GM19023 (cell line): ENCODE measurements around the gene B3GALT4.

Experiments used
- ATAC-seq: cut with Tn5 transposase; IDR thresholded peaks from one replicate; pipeline ENCODE4 v1.9.1; 2021; ENCODE audit warnings: mild to moderate bottlenecking, moderate library complexity; ENCODE audit not compliant: unreplicated experiment

The B3GALT4 gene

GRCh38 chr6:33288921-33289783 is 12.2 kb downstream of the B3GALT4 start, which contains the start of the genes PFDN6 and WDR46:
PFDN6 (plus strand) TSS chr6:33289601; CDS start chr6:33289857, 256 bp downstream.
WDR46 (minus strand) TSS chr6:33289239; CDS start chr6:33289170, 69 bp downstream.
- ATAC-seq: peak; percentile 92

DNA sequence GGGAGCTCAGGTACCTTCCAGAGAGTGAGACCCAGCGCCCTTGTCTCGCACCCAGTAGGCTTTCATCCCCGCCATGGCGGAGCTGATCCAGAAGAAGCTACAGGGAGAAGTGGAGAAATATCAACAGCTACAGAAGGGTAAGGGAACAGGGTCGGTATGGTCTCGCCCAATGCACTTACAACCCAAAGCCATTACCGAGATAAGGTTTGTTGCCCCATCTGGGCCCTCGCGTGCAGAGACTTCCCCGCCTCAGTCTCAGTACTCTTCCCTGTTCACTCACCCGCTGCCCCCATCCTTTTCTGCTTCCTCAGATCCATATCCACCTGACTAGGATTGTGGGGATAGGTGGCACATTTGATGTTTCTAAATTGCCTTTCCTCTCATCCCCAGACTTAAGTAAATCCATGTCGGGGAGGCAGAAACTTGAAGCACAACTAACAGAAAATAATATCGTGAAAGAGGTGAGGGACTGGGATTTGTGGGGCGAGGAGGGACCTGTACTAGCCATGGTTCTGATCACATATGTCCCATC is 12.9 kb downstream of the B3GALT4 start:
- no peak for ATAC-seq

DNA sequence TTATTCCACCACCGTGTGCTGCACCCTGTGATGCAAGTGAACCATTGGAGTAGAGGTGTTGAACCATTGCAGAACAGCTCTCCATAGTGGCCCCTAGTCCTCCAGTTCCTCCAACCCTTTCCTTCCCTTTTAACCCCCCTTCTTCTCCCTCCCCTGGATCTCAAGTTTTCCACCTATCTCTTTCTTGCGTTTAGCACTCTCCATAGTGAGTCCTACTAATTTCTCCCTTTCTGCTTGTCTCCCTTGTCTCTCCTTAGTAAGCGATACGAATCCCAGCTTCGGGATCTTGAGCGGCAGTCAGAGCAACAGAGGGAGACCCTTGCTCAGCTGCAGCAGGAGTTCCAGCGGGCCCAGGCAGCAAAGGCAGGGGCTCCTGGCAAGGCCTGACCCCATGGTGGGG is 13.5 kb downstream of the B3GALT4 start:
- no peak for ATAC-seq

GRCh38 chr6:33292996-33293682 is 16.2 kb downstream of the B3GALT4 start:
- no peak for ATAC-seq

GRCh38 chr6:33294086-33294823 is 17.3 kb downstream of the B3GALT4 start:
- no peak for ATAC-seq

DNA sequence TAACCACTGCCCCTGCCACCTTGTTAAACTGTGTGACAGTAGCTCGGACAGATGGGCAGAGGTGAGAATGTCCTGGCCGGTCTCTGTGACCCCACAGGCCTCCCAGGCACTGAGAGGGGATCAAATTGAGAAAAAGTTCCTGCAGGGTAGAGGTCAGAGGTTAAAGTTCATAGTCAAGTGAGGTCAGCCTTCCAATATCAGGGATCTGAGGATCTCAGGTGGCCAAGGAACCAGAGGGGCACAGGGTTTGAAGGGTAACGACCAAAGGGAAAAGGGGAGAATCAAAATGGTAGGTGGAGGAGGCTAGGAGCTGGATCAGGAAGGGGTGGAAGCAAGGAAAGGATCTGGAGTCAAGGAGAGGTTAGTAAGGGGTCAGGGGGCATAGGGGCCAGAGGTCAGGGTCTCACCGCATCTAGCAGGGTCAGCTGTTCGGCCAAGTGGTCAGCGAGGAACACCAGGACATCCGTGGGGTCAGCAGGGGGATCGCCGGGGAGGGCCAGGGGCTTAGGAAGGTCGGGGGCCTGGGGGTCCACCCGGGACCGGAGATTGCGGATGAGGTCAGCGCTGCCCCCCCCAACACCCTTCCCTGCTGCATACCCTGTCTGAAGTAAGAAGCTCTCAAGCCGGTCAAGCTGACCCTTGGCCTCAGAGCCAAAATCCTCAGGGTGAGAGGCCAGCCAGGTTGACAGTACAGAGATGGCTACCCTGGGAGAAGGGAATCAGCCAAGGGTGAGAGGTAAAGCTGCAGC is 18.9 kb downstream of the B3GALT4 start:
- no peak for ATAC-seq

- ATAC-seq: no peak
These were observed 20.0 kb downstream of the B3GALT4 start for GRCh38 chr6:33296797-33297405.

DNA sequence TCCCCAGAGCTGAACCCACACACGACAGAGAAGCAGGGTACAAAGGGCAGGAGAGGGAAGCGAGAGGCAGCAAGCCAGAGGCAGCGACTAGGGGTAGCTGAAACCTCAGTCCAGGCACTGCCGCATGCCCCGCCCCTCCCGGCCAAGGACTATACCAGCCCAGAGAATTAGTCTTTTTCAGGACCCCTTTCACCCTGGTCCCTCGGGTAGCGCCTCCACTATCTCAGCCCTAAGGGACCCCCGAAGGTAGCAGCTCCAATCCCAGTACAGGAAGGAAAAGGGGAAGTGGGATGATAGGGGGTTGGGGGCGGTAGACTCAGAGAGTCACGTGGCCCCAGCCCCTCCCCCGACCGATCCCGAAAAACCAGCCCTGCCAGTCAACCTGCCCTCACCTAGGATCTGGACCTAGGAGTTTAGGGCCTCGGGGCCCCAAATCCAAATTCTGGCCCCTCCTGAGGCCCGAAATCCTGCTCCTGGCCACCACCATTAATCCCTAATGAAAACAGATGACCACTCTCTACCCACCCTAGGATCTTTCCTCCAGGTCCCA is 20.6 kb downstream of the B3GALT4 start:
- ATAC-seq: no peak

GRCh38 chr6:33297956-33298772 is 21.2 kb downstream of the B3GALT4 start:
- peak; percentile 21 for ATAC-seq

DNA sequence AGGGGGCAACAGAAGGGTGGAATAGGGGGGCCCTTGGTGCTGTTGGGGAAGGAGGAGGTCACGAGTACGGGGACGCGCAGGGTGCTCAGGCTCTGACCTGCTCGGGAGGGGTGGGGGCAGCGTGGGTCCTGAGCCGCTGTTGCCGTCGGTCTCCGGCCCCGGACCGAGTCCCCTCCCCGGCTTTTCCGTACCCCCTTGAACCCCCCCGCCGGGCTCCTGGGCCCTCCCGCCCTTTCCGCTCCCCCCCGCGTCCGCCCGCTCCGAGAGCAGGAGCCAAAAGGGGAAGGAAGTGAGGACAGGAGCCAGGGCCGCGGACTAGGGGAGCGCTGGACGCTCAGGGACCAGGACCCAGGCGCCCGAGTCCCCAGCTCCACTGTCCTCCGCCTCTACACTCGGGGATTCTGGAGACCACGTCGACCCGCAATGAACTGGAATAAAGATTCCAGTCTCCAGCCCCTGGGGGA is 21.9 kb downstream of the B3GALT4 start, which contains the start of gene RGL2:
Gene RGL2 (minus strand): TSS at position 170 of the 464 bp plus-strand sequence. CDS start 332 bp downstream, outside the sequence.
- peak; percentile 27 for ATAC-seq

GRCh38 chr6:33299237-33299944 is 22.5 kb downstream of the B3GALT4 start:
- peak; percentile 71 for ATAC-seq

DNA sequence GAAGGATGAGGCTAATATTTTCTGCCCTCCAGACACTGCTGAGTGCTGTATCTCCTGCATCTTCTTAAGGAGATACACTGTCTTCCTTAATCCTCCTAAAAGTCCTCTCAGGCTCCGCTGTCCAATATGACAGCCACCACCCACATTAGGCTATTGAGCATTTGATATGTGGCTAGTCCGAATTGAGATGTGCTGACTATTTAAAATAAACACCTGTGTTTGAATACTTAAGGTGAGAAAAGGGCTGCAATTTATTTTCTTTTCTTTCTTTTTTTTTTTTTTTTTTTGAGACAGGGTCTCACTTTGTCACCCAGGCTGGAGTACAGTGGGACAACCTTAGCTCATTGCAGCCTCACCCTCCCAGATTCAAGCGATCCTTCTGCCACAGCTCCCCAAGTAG is 25.0 kb downstream of the B3GALT4 start:
- ATAC-seq: no peak

DNA sequence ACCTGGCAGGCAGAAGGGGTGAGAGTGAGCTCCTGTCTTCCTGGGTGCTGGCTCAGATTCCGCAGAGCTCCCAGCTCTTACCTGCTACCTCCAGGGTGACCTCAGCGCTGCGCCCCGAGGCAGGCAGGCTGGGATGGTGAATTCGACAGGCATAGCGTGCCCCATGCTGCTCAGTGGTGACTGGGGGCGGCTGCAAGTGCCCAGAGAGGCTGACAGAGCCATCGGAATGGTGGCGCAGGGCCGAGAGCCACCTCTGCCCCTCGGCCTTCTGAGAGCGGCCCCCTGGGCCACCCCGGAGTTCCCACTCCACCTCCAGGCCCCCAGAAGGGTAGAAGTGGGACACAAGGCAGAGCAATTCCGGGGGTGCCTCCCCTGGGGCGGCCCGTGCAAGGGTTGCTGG is 27.3 kb downstream of the B3GALT4 start:
- ATAC-seq: no peak

DNA sequence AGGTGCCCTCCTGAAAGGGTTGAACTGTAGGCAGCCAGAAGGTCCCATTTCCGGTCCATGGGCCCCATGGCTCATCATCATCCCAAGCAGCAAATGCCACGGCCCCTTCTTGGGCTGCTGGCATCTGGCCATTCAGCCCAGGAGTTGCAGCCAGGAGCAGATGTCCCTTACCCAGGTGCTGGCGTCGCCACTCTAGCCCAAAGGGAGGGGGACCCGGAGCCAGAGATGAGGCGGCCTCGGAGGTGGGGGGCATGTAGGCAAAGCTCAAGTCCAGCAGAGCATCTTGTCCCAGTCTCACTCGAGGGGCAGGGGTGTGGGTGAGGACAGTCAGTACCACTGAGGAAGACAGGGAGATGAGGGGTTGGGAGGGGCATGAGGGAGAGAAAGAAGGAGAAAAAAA is 28.1 kb downstream of the B3GALT4 start:
- no peak for ATAC-seq

GRCh38 chr6:33306356-33306755 is 29.4 kb downstream of the B3GALT4 start:
- ATAC-seq: no peak

- ATAC-seq: no peak
These were observed 35.6 kb downstream of the B3GALT4 start for GRCh38 chr6:33312361-33313104.

- no peak for ATAC-seq
These were observed 36.3 kb downstream of the B3GALT4 start for GRCh38 chr6:33313105-33313708.
